WTC11 (cell line): ENCODE results near the gene SLC39A3. TPM values are rescaled to one million over a fixed set of nuclear protein-coding genes. Genes with fewer than 3 reads are reported as not detected.

Source experiments
- ATAC-seq: fragments of 200-7000 bp; cut with Tn5 transposase; 2 replicates; pipeline ENCODE4 v1.10.0; 2021; ENCODE audit warnings: mild to moderate bottlenecking, moderate library complexity
- CTCF ChIA-PET: fragments of 300-600 bp; sonication (Branson Sonifier 250); formaldehyde crosslinking; loops from one replicate; lab custom pipeline; 2021; ENCODE audit warnings: antibody characterized with exemption; lab: Charles Lee
- POLR2A ChIA-PET: fragments of 350-600 bp; sonication (Branson Sonifier 250); formaldehyde crosslinking; loops from one replicate; lab custom pipeline; 2021; ENCODE audit warnings: antibody characterized with exemption; lab: Charles Lee
- DNase-seq: peaks from one replicate; pipeline ENCODE4 v3.0.0; 2021; ENCODE audit warnings: low spot score
- H3K27ac Mint-ChIP-seq: 2 replicates; pipeline ENCODE4 v1.8.0; 2021; ENCODE audit warnings: mixed read lengths
- H3K27me3 Mint-ChIP-seq: 2 replicates; pipeline ENCODE4 v1.8.0; 2021; ENCODE audit warnings: low read depth, mild to moderate bottlenecking, moderate library complexity, mixed read lengths
- H3K36me3 Mint-ChIP-seq: 2 replicates; pipeline ENCODE4 v1.8.0; 2021; ENCODE audit warnings: mixed read lengths
- H3K4me1 Mint-ChIP-seq: 2 replicates; pipeline ENCODE4 v1.8.0; 2022; ENCODE audit warnings: mixed read lengths
- H3K4me3 Mint-ChIP-seq: 2 replicates; pipeline ENCODE4 v1.8.0; 2021; ENCODE audit warnings: mild to moderate bottlenecking, moderate library complexity, mixed read lengths
- H3K9me3 Mint-ChIP-seq: 2 replicates; pipeline ENCODE4 v1.8.0; 2021; ENCODE audit warnings: mixed read lengths
- ATF1 ChIP-seq: sonication (generic); formaldehyde crosslinking; IDR thresholded peaks from 2 replicates; pipeline ENCODE4 v1.8.1; 2023; ENCODE audit warnings: mild to moderate bottlenecking, moderate library complexity, missing genetic modification reagents
- JAZF1 ChIP-seq: fragments of 250-450 bp; sonication (Bioruptor Pico); IDR thresholded peaks from 2 replicates; pipeline ENCODE4 v1.9.0; 2021; ENCODE audit warnings: moderate library complexity, mild to moderate bottlenecking, inconsistent platforms
- NFATC4 ChIP-seq: fragments of 250-450 bp; sonication (Bioruptor Pico); IDR thresholded peaks from 2 replicates; pipeline ENCODE4 v1.9.0; 2021; ENCODE audit warnings: mild to moderate bottlenecking
- NR1H2 ChIP-seq: sonication (generic); formaldehyde crosslinking; IDR thresholded peaks from 2 replicates; pipeline ENCODE4 v1.9.0; 2021; ENCODE audit warnings: mild to moderate bottlenecking, moderate library complexity, missing genetic modification reagents
- NR2C2 ChIP-seq: sonication (generic); formaldehyde crosslinking; IDR thresholded peaks from 2 replicates; pipeline ENCODE4 v1.8.0; 2022; ENCODE audit warnings: mild to moderate bottlenecking, missing genetic modification reagents
- SMAD3 ChIP-seq: sonication (generic); formaldehyde crosslinking; IDR thresholded peaks from 2 replicates; pipeline ENCODE4 v1.8.0; 2022; ENCODE audit warnings: missing genetic modification reagents, mild to moderate bottlenecking, borderline replicate concordance
- TEAD1 ChIP-seq: sonication (generic); formaldehyde crosslinking; IDR thresholded peaks from 2 replicates; pipeline ENCODE4 v1.8.0; 2022; ENCODE audit warnings: mild to moderate bottlenecking, missing genetic modification reagents
- TEAD4 ChIP-seq: sonication (generic); formaldehyde crosslinking; IDR thresholded peaks from 2 replicates; pipeline ENCODE4 v1.8.0; 2022; ENCODE audit warnings: mild to moderate bottlenecking, missing genetic modification reagents
- ZBTB21 ChIP-seq: sonication (generic); formaldehyde crosslinking; IDR thresholded peaks from 2 replicates; pipeline ENCODE4 v1.8.1; 2023; ENCODE audit warnings: mild to moderate bottlenecking, missing genetic modification reagents, borderline replicate concordance
- ZNF121 ChIP-seq: sonication (generic); formaldehyde crosslinking; IDR thresholded peaks from 2 replicates; pipeline ENCODE4 v1.8.0; 2023; ENCODE audit warnings: missing genetic modification reagents
- ZNF317 ChIP-seq: sonication (generic); formaldehyde crosslinking; IDR thresholded peaks from 2 replicates; pipeline ENCODE4 v1.8.1; 2023; ENCODE audit warnings: low read depth, mild to moderate bottlenecking, moderate library complexity, missing genetic modification reagents, borderline replicate concordance
- ZNF396 ChIP-seq: fragments of 250-450 bp; sonication (Bioruptor Pico); IDR thresholded peaks from 2 replicates; pipeline ENCODE4 v1.8.0; 2021; ENCODE audit warnings: mild to moderate bottlenecking, moderate library complexity, borderline replicate concordance
- total RNA-seq: library from RNA; stranded (reverse); gene quantifications from 3 replicates; pipeline ENCODE4 v1.2.3, GENCODE V29; 2021
- TF ChIP-seq, protein P1 (sequence below): sonication (generic); formaldehyde crosslinking; IDR thresholded peaks from 2 replicates; pipeline ENCODE4 v1.8.1; 2023; ENCODE audit warnings: mild to moderate bottlenecking, moderate library complexity, missing genetic modification reagents
- TF ChIP-seq, protein P2 (sequence below): fragments of 250-450 bp; sonication (Bioruptor Pico); IDR thresholded peaks from 2 replicates; pipeline ENCODE4 v1.9.0; 2021; ENCODE audit warnings: mild to moderate bottlenecking
- TF ChIP-seq, protein P3 (sequence below): fragments of 250-450 bp; sonication (Bioruptor Pico); IDR thresholded peaks from 2 replicates; pipeline ENCODE4 v2.1.2; 2022; ENCODE audit warnings: mild to moderate bottlenecking, moderate library complexity
- TF ChIP-seq, protein P4 (sequence below): sonication (generic); formaldehyde crosslinking; conservative IDR thresholded peaks from 2 replicates; pipeline ENCODE4 v1.8.1; 2023; ENCODE audit warnings: mild to moderate bottlenecking, low read depth, missing genetic modification reagents, moderate library complexity
- TF ChIP-seq, protein P5 (sequence below): sonication (generic); formaldehyde crosslinking; IDR thresholded peaks from 2 replicates; pipeline ENCODE4 v1.8.0; 2023; ENCODE audit warnings: mild to moderate bottlenecking, missing genetic modification reagents
- TF ChIP-seq, protein P6 (sequence below): fragments of 200-600 bp; IDR thresholded peaks from 2 replicates; pipeline ENCODE4 v1.8.0; 2022; ENCODE audit warnings: antibody characterized with exemption
- TF ChIP-seq, protein P7 (sequence below): sonication (generic); formaldehyde crosslinking; IDR thresholded peaks from 2 replicates; pipeline ENCODE4 v1.8.1; 2022; ENCODE audit warnings: low read depth, mild to moderate bottlenecking, moderate library complexity, missing genetic modification reagents, borderline replicate concordance

Gene SLC39A3
- total RNA-seq, 1 experiment from 2014 or later = 38.0 TPM

DNA sequence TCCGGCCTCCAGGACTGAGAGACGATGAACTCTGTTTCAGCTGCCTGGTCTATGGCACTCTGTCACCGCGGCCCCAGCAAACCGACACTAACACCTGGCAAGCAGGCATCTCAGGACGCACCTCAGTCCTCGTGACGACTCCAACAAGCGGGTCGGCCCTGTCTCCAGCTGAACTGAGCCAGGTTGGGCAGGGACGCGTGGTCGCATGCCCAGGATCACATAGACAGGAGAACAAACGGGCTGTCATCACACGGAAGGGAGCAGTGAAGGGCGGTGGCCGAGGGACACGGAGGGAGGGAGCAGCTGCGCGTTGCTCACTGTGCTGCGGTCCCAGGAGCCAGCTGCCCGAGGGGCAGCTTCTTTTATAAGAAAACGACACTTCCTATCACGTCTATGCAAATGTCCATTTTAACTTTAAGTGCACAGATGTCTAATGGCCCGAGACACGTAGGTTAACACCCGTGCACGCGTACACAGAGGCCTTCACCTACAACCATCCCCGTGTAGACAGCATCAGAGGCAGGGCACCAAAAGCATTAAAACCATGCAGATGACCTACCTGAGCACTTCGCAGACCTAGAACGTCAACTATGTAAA lies 34.4 kb upstream of the SLC39A3 start:
- Mint-ChIP-seq H3K27me3 (no peaks in the 10 kb centered on the region), H3K9me3 (no peaks in the 10 kb centered on the region), H3K4me3 (no peak overlapping the region), H3K4me1 (no peaks in the 10 kb centered on the region), H3K27ac (peak overlapping the region; percentile 93), H3K36me3 (no peaks in the 10 kb centered on the region)
- DNase-seq (no peak), ATAC-seq (no peak)
- ChIA-PET POLR2A (no interaction called here), CTCF (interaction anchor here (0.8 kb wide), 1 partner anchor 137 kb away, joined by 3 read pairs; no protein-coding TSS in a partner anchor)
- TF ChIP-seq, protein P1, sequence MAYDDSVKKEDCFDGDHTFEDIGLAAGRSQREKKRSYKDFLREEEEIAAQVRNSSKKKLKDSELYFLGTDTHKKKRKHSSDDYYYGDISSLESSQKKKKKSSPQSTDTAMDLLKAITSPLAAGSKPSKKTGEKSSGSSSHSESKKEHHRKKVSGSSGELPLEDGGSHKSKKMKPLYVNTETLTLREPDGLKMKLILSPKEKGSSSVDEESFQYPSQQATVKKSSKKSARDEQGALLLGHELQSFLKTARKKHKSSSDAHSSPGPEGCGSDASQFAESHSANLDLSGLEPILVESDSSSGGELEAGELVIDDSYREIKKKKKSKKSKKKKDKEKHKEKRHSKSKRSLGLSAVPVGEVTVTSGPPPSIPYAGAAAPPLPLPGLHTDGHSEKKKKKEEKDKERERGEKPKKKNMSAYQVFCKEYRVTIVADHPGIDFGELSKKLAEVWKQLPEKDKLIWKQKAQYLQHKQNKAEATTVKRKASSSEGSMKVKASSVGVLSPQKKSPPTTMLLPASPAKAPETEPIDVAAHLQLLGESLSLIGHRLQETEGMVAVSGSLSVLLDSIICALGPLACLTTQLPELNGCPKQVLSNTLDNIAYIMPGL (CRISPR knock-in tag) = no peak
- TF ChIP-seq ZNF121 (CRISPR knock-in tag) = no peak
- no peak for TF ChIP-seq NFATC4 (CRISPR knock-in tag)
- TF ChIP-seq, protein P2, sequence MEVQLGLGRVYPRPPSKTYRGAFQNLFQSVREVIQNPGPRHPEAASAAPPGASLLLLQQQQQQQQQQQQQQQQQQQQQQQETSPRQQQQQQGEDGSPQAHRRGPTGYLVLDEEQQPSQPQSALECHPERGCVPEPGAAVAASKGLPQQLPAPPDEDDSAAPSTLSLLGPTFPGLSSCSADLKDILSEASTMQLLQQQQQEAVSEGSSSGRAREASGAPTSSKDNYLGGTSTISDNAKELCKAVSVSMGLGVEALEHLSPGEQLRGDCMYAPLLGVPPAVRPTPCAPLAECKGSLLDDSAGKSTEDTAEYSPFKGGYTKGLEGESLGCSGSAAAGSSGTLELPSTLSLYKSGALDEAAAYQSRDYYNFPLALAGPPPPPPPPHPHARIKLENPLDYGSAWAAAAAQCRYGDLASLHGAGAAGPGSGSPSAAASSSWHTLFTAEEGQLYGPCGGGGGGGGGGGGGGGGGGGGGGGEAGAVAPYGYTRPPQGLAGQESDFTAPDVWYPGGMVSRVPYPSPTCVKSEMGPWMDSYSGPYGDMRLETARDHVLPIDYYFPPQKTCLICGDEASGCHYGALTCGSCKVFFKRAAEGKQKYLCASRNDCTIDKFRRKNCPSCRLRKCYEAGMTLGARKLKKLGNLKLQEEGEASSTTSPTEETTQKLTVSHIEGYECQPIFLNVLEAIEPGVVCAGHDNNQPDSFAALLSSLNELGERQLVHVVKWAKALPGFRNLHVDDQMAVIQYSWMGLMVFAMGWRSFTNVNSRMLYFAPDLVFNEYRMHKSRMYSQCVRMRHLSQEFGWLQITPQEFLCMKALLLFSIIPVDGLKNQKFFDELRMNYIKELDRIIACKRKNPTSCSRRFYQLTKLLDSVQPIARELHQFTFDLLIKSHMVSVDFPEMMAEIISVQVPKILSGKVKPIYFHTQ (CRISPR knock-in tag) = no peak
- TF ChIP-seq TEAD4 (CRISPR knock-in tag) = no peak
- TF ChIP-seq ATF1 (CRISPR knock-in tag) = no peak
- TF ChIP-seq ZNF317 (CRISPR knock-in tag) = no peak
- TF ChIP-seq, protein P3, sequence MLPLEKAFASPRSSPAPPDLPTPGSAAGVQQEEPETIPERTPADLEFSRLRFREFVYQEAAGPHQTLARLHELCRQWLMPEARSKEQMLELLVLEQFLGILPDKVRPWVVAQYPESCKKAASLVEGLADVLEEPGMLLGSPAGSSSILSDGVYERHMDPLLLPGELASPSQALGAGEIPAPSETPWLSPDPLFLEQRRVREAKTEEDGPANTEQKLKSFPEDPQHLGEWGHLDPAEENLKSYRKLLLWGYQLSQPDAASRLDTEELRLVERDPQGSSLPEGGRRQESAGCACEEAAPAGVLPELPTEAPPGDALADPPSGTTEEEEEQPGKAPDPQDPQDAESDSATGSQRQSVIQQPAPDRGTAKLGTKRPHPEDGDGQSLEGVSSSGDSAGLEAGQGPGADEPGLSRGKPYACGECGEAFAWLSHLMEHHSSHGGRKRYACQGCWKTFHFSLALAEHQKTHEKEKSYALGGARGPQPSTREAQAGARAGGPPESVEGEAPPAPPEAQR (CRISPR knock-in tag) = no peak
- TF ChIP-seq, protein P4, sequence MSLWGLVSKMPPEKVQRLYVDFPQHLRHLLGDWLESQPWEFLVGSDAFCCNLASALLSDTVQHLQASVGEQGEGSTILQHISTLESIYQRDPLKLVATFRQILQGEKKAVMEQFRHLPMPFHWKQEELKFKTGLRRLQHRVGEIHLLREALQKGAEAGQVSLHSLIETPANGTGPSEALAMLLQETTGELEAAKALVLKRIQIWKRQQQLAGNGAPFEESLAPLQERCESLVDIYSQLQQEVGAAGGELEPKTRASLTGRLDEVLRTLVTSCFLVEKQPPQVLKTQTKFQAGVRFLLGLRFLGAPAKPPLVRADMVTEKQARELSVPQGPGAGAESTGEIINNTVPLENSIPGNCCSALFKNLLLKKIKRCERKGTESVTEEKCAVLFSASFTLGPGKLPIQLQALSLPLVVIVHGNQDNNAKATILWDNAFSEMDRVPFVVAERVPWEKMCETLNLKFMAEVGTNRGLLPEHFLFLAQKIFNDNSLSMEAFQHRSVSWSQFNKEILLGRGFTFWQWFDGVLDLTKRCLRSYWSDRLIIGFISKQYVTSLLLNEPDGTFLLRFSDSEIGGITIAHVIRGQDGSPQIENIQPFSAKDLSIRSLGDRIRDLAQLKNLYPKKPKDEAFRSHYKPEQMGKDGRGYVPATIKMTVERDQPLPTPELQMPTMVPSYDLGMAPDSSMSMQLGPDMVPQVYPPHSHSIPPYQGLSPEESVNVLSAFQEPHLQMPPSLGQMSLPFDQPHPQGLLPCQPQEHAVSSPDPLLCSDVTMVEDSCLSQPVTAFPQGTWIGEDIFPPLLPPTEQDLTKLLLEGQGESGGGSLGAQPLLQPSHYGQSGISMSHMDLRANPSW = no peak
- TF ChIP-seq SMAD3 = no peak
- no peak for TF ChIP-seq ZBTB21 (CRISPR knock-in tag)
- TF ChIP-seq TEAD1 (CRISPR knock-in tag) = no peak

DNA sequence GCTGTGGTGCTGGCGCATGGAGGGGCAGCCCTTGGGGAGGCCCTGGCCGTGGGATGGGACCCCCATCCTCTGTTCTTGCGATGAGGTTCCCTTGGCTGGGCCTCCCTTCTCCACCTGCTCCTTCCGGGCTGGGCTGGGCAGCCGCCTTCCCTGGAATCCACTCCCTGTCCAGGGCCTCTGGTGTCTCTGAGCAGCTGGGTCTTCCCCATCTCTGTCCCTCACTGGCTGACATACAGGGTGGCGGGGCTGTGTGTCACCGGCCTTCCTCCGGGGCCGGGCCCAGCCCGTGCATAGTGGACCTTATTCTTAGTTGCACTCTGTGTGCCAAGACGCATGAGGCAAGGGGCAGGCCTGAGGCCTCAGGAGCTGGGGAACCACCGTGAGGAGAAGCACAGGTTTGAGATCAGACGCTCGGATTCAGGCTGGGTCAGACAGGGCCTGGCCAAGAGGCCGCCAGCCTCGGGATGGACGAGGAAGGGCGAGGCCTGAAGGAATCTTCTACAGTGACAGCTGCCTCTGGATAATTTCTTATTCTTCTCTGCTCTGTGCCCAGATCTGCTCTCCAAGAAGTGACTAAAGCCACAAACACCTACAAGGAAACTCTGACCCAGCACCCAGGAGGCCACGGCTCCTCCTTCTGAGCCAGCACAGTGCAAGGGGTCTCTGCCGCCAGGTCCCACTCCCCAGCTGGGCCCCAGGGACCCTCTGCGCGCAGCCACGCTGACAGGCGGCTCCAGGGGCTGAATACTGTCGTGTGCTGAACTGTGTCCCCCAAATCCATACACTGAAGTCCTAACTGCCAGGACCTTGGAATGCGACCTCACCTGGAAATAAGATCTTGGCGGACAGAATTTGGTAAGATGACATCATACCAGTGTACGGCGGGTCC lies 32.2 kb upstream of the SLC39A3 start:
- no peaks in the 10 kb centered on the region for H3K9me3 Mint-ChIP-seq
- H3K27me3 Mint-ChIP-seq = no peaks in the 10 kb centered on the region
- H3K36me3 Mint-ChIP-seq = no peaks in the 10 kb centered on the region
- H3K27ac Mint-ChIP-seq = peak overlapping the region; percentile 89; the same call in 1 of the 2 replicates
- ChIA-PET CTCF (no interaction called here), POLR2A (no interaction called here)
- H3K4me1 Mint-ChIP-seq = no peaks in the 10 kb centered on the region
- H3K4me3 Mint-ChIP-seq = no peak overlapping the region
- no peak for ATAC-seq
- DNase-seq = no peak
- TF ChIP-seq ZNF396 (CRISPR knock-in tag) (no peak), JAZF1 (CRISPR knock-in tag) (no peak), NR2C2 (CRISPR knock-in tag) (no peak), NR1H2 (CRISPR knock-in tag) (no peak)
- TF ChIP-seq, protein P5, sequence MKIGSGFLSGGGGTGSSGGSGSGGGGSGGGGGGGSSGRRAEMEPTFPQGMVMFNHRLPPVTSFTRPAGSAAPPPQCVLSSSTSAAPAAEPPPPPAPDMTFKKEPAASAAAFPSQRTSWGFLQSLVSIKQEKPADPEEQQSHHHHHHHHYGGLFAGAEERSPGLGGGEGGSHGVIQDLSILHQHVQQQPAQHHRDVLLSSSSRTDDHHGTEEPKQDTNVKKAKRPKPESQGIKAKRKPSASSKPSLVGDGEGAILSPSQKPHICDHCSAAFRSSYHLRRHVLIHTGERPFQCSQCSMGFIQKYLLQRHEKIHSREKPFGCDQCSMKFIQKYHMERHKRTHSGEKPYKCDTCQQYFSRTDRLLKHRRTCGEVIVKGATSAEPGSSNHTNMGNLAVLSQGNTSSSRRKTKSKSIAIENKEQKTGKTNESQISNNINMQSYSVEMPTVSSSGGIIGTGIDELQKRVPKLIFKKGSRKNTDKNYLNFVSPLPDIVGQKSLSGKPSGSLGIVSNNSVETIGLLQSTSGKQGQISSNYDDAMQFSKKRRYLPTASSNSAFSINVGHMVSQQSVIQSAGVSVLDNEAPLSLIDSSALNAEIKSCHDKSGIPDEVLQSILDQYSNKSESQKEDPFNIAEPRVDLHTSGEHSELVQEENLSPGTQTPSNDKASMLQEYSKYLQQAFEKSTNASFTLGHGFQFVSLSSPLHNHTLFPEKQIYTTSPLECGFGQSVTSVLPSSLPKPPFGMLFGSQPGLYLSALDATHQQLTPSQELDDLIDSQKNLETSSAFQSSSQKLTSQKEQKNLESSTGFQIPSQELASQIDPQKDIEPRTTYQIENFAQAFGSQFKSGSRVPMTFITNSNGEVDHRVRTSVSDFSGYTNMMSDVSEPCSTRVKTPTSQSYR (CRISPR knock-in tag) = no peak
- TF ChIP-seq, protein P6, sequence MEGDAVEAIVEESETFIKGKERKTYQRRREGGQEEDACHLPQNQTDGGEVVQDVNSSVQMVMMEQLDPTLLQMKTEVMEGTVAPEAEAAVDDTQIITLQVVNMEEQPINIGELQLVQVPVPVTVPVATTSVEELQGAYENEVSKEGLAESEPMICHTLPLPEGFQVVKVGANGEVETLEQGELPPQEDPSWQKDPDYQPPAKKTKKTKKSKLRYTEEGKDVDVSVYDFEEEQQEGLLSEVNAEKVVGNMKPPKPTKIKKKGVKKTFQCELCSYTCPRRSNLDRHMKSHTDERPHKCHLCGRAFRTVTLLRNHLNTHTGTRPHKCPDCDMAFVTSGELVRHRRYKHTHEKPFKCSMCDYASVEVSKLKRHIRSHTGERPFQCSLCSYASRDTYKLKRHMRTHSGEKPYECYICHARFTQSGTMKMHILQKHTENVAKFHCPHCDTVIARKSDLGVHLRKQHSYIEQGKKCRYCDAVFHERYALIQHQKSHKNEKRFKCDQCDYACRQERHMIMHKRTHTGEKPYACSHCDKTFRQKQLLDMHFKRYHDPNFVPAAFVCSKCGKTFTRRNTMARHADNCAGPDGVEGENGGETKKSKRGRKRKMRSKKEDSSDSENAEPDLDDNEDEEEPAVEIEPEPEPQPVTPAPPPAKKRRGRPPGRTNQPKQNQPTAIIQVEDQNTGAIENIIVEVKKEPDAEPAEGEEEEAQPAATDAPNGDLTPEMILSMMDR = no peak
- TF ChIP-seq, protein P7, sequence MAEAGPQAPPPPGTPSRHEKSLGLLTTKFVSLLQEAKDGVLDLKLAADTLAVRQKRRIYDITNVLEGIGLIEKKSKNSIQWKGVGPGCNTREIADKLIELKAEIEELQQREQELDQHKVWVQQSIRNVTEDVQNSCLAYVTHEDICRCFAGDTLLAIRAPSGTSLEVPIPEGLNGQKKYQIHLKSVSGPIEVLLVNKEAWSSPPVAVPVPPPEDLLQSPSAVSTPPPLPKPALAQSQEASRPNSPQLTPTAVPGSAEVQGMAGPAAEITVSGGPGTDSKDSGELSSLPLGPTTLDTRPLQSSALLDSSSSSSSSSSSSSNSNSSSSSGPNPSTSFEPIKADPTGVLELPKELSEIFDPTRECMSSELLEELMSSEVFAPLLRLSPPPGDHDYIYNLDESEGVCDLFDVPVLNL (CRISPR knock-in tag) = no peak
